Lower leg skin (tissue), 3 donors: ENCODE data around the gene ZNF662.

Experiments
- CTCF ChIP-seq, 3 donors: fragments of 450-650 bp; IDR thresholded peaks; one replicate each; pipeline ENCODE4 v1.5.1; 2016; ENCODE audit warnings: antibody characterized with exemption in 3 of 3, mild to moderate bottlenecking in 3 of 3, moderate library complexity in 2 of 3
- POLR2A ChIP-seq, 2 donors: fragments of 450-650 bp; IDR thresholded peaks; one replicate each; pipeline ENCODE4 v1.6.1; 2016 to 2017; ENCODE audit warnings: antibody characterized with exemption in 2 of 2, mild to moderate bottlenecking in 1 of 2, moderate library complexity in 1 of 2

DNA sequence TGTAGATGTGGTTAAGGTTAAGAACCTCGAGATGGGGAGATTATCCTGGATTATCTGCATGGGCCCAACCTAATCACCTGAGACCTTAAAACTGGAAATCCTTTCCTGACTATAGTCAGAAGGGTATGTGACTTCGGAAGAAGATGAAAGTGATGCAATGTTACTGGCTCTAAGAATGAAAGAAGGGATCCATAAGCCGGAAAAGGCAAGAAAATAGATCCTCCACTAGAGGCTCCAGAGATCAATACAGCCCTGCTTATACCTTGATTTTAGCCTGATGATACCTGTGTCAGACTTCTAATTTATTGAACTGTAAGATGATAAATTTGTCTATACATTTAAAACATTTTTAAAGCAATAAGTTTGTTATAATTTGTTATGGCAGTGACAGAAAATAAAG lies 51.6 kb downstream of the ZNF662 start:
- TF ChIP-seq POLR2A (IDR thresholded peaks at IDR 0.05) = no peak
- no peak for TF ChIP-seq CTCF (IDR thresholded peaks at IDR 0.05)
